Motor neuron (in vitro differentiated cells): ENCODE data around the gene ZNF214. TPM values are rescaled to one million over a fixed set of nuclear protein-coding genes. Genes with fewer than 3 reads are reported as not detected.
"Not testable (repeated sequence)": the region's sequence is repeated elsewhere in the genome, so short reads cannot be mapped to it uniquely, and the experiment has no call there.

Experiments
- ATAC-seq, 8 experiments: fragments of 200-7000 bp; cut with Tn5 transposase; replicated peaks in 6 of 8; 2 replicates each; pipeline ENCODE4 v1.8.0; 2021; ENCODE audit warnings: mild to moderate bottlenecking in 8 of 8, moderate library complexity in 8 of 8
- H3K27ac ChIP-seq, 2 donors: fragments of 250-450 bp; sonication (Bioruptor Pico); 2 replicates each; pipeline ENCODE4 v1.9.0; 2021; ENCODE audit warnings: antibody characterized with exemption in 2 of 2, mild to moderate bottlenecking in 2 of 2, moderate library complexity in 1 of 2
- H3K4me1 ChIP-seq, 2 donors: fragments of 250-450 bp; sonication (Bioruptor Pico); replicated peaks in 1 of 2; 2 replicates each; pipeline ENCODE4 v1.6.1; 2021; ENCODE audit warnings: antibody characterized with exemption in 2 of 2, mild to moderate bottlenecking in 2 of 2, moderate library complexity in 1 of 2
- H3K4me3 ChIP-seq, 5 donors: fragments of 250-450 bp; sonication (Bioruptor Pico); 2 replicates each; pipeline ENCODE4 v1.9.0; 2021; ENCODE audit warnings: antibody characterized with exemption in 5 of 5, mild to moderate bottlenecking in 5 of 5, moderate library complexity in 4 of 5
- WGBS, 10 experiments: fragments of 450-650 bp; shearing (Covaris generic); methylation state at CpG; one replicate each; pipeline ENCODE4 v1.0.0; 2022; 5-methylcytosine and 5-hydroxymethylcytosine counted together
- in situ Hi-C, 9 experiments: fragments of 400-800 bp; cut with MboI; loops; one replicate each; pipeline ENCODE4 v1.15.0; 2021; ENCODE audit warnings: low sequenced_read_pairs in 9 of 9, low pct_unique_long_range_greater_than_20kb in 2 of 9; ENCODE audit not compliant: unreplicated experiment in 9 of 9
- total RNA-seq, 8 experiments: library from RNA; unstranded; fragments of 300-600 nt; gene quantifications; 2 replicates each; pipeline versions ENCODE4 v1.2.3 to v1.2.4, GENCODE V29; 2022

The ZNF214 gene
- total RNA-seq, 8 experiments from 2014 or later: 2.1 to 9.8 (median 7.8) TPM

DNA sequence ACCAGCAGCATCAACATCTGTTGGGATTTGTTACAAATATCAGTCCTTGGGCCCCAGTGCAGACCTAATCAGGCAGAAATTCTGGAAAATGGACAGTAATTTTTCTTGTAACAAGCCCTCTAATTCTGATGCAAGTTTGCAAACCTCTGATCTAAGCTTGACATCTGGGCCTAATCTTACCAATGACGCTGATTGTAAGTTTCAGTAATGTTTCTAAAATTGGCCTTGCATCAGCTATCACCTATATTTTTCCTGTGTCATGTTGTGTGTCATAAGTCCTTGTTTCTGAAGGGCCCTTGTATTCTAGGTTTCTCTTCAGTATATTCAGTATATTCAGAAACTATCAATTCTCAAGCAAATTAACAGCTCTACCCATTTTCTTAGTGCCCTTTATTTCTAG is 57.5 kb downstream of the ZNF214 start:
- H3K4me3 ChIP-seq: no peak overlapping the region
- H3K4me1 ChIP-seq: no peaks in the 10 kb centered on the region
- H3K27ac ChIP-seq: no peak overlapping the region
- ATAC-seq: no peak
- 83 to 100% (median 86%) methylated on average over 1 of the region's 1 CpG; no CpG with 5 or more reads in 5 of the 10 experiments for WGBS, 10 experiments
- in situ Hi-C loops: no loop called here

DNA sequence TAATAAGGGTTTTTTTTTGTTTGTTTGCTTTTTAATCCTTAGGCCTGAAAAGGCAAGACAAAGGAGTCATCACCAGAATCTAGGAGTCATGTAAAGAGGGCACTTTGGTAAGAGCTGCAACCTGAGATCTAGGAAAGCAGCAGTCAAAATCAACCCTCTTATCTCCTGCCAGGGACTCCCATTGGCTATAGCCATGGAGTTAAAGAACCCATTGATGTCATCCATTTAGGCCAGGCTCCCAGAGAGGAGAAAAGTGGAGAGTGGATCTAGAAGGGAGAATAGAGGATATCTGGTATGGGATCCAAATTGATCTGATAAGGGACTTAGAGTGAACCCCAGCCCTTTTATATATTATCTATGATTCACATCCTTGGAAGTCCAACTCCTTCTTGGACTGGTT is 58.0 kb downstream of the ZNF214 start:
- no peak overlapping the region for H3K4me3 ChIP-seq
- in situ Hi-C loops: no loop called here
- no peak overlapping the region for H3K27ac ChIP-seq
- no peaks in the 10 kb centered on the region for H3K4me1 ChIP-seq
- ATAC-seq: no peak

DNA sequence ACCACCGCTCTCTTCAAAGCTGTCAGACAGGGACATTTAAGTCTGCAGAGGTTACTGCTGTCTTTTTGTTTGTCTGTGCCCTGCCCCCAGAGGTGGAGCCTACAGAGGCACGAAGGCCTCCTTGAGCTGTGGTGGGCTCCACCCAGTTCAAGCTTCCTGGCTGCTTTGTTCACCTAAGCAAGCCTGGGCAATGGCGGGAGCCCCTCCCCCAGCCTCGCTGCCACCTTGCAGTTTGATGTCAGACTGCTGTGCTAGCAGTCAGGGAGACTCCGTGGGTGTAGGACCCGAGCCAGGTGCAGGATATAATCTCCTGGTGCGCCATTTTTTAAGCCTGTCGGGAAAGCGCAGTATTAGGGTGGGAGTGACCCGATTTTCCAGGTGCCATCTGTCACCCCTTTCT is 65.9 kb downstream of the ZNF214 start:
- H3K4me3 ChIP-seq, H3K4me1 ChIP-seq, ATAC-seq, H3K27ac ChIP-seq, in situ Hi-C loops: not testable (repeated sequence)
- WGBS, 10 experiments: 100% methylated on average over 4 of the region's 10 CpGs; no CpG with 5 or more reads in 9 of the 10 experiments

Other genes starting within 250 kb of the ZNF214 start
- 1 to 10 TPM in 1 of 8 experiments, under 1 TPM in 7; 0.05 to 1.3 (median 0.35) TPM for gene OR2AG2, start 248.4 kb downstream of the ZNF214 start, total RNA-seq
- 1 to 10 TPM in 1 of 8 experiments, under 1 TPM in 7; 0.05 to 1.7 (median 0.28) TPM for gene OR2AG1, start 237.3 kb downstream of the ZNF214 start, total RNA-seq
- 1 to 10 TPM in 1 of 8 experiments, under 1 TPM in 7; 0.08 to 1.3 (median 0.28) TPM for gene OR6A2, start 220.7 kb downstream of the ZNF214 start, total RNA-seq
- 1 to 10 TPM in 2 of 8 experiments, under 1 TPM in 3, not detected in 3; 0.16 to 1.8 (median 0.76) TPM for gene OR10A5, start 174.7 kb downstream of the ZNF214 start, total RNA-seq
- 1 to 10 TPM in 1 of 8 experiments, under 1 TPM in 6, not detected in 1; 0.05 to 1.3 (median 0.50) TPM for gene OR10A2, start 157.3 kb downstream of the ZNF214 start, total RNA-seq
- gene OR10A4, start 143.7 kb downstream of the ZNF214 start, total RNA-seq: 1 to 10 TPM in 1 of 8 experiments, under 1 TPM in 4, not detected in 3; 0.22 to 1.6 (median 0.81) TPM
- 1 to 10 TPM in 3 of 8 experiments, under 1 TPM in 3, not detected in 2; 0.11 to 1.6 (median 0.88) TPM for gene OR2D2, start 127.8 kb downstream of the ZNF214 start, total RNA-seq
- gene OR2D3, start 99.3 kb downstream of the ZNF214 start, total RNA-seq: 1 to 10 TPM in 2 of 8 experiments, under 1 TPM in 2, not detected in 4; 0.52 to 3.0 (median 1.1) TPM
- 10 to 100 TPM in 1 of 8 experiments, 1 to 10 TPM in 7; 2.5 to 12.3 (median 3.2) TPM for gene ZNF215, start 93.9 kb downstream of the ZNF214 start, total RNA-seq
- gene NLRP14, start 133 bp upstream of the ZNF214 start, total RNA-seq: under 1 TPM; 0.10 to 0.90 (median 0.38) TPM
- gene RBMXL2, start 68.7 kb upstream of the ZNF214 start, total RNA-seq: under 1 TPM in 3 of 8 experiments, not detected in 5; 0.05 to 0.38 (median 0.18) TPM
- gene SYT9, start 231.6 kb upstream of the ZNF214 start, total RNA-seq: 10 to 100 TPM in 1 of 8 experiments, 1 to 10 TPM in 4, under 1 TPM in 3; 0.09 to 23.0 (median 5.2) TPM